Neural cell (in vitro differentiated cells): ENCODE data around the gene RNF225. TPM values are rescaled to one million over a fixed set of nuclear protein-coding genes. Genes with fewer than 3 reads are reported as not detected.

ENCODE experiments used
- H2AFZ ChIP-seq: fragments of 200-600, 300-800 bp; sonication (generic), shearing (Covaris generic); 2 replicates; pipeline ENCODE4 v1.6.0; 2014; ENCODE audit warnings: low read depth, mild to moderate bottlenecking, antibody characterized with exemption, low read length, moderate library complexity
- H3F3A ChIP-seq: fragments of 200-600 bp; shearing (Covaris generic); 2 replicates; pipeline ENCODE4 v1.6.1; 2016; ENCODE audit warnings: mild to moderate bottlenecking, moderate library complexity, mixed read lengths, antibody characterized with exemption, low read length; ENCODE audit not compliant: insufficient read depth, poor library complexity, severe bottlenecking
- H3K27ac ChIP-seq: fragments of 200-600, 300-800 bp; sonication (generic), shearing (Covaris generic); 2 replicates; pipeline ENCODE4 v1.5.1; 2014; ENCODE audit warnings: mild to moderate bottlenecking, low read length, moderate library complexity
- H3K27me3 ChIP-seq: fragments of 300-800, 200-600 bp; sonication (generic), shearing (Covaris generic); 2 replicates; pipeline ENCODE4 v1.6.0; 2014; ENCODE audit warnings: mild to moderate bottlenecking, low read depth, low read length, moderate library complexity; ENCODE audit not compliant: insufficient read depth
- H3K36me3 ChIP-seq: fragments of 300-800, 200-600 bp; sonication (generic), shearing (Covaris generic); 2 replicates; pipeline ENCODE4 v1.5.1; 2014; ENCODE audit warnings: mild to moderate bottlenecking, antibody characterized with exemption, low read length, moderate library complexity; ENCODE audit not compliant: insufficient read depth
- H3K4me2 ChIP-seq: fragments of 300-800, 200-600 bp; sonication (generic), shearing (Covaris generic); 2 replicates; pipeline ENCODE4 v1.6.0; 2014; ENCODE audit warnings: mild to moderate bottlenecking, low read length
- H3K4me3 ChIP-seq: fragments of 300-800, 200-600 bp; sonication (generic), shearing (Covaris generic); 2 replicates; pipeline ENCODE4 v1.5.1; 2014; ENCODE audit warnings: mild to moderate bottlenecking, low read length, moderate library complexity
- H3K79me2 ChIP-seq: fragments of 200-600 bp; shearing (Covaris generic); replicated peaks from 2 replicates; pipeline ENCODE4 v1.6.0; 2014; ENCODE audit warnings: mild to moderate bottlenecking, low read length, moderate library complexity; ENCODE audit not compliant: insufficient read depth
- H3K9ac ChIP-seq: fragments of 300-800, 200-600 bp; sonication (generic), shearing (Covaris generic); 2 replicates; pipeline ENCODE4 v1.6.1; 2016; ENCODE audit warnings: mild to moderate bottlenecking, low read length, mixed read lengths
- H3K9me2 ChIP-seq: fragments of 200-600 bp; shearing (Covaris generic); 2 replicates; pipeline ENCODE4 v1.6.1; 2016; ENCODE audit warnings: mild to moderate bottlenecking, low read length, mixed read lengths; ENCODE audit not compliant: insufficient read depth
- H3K9me3 ChIP-seq: fragments of 200-600, 300-800 bp; sonication (generic), shearing (Covaris generic); 2 replicates; pipeline ENCODE4 v1.6.1; 2016; ENCODE audit warnings: mild to moderate bottlenecking, mixed run types, low read length, moderate library complexity, mixed read lengths
- H4K20me1 ChIP-seq: fragments of 200-600 bp; shearing (Covaris generic); 2 replicates; pipeline ENCODE4 v1.6.1; 2016; ENCODE audit warnings: mild to moderate bottlenecking, mixed run types; ENCODE audit not compliant: insufficient read depth
- EP300 ChIP-seq: fragments of 450-650 bp; conservative IDR thresholded peaks from 2 replicates; pipeline ENCODE4 v1.6.1; 2014; ENCODE audit warnings: antibody characterized with exemption, mild to moderate bottlenecking, moderate library complexity; ENCODE audit not compliant: poor library complexity, severe bottlenecking
- EZH2 ChIP-seq: fragments of 200-600, 300-800 bp; shearing (Covaris generic), sonication (generic); IDR thresholded peaks from 2 replicates; pipeline ENCODE4 v1.6.1; 2014; ENCODE audit warnings: antibody characterized with exemption, low read length, borderline replicate concordance, mild to moderate bottlenecking; ENCODE audit not compliant: insufficient read depth, poor library complexity, severe bottlenecking
- MXI1 ChIP-seq: fragments of 450-650 bp; conservative IDR thresholded peaks from 2 replicates; pipeline ENCODE4 v1.6.1; 2014; ENCODE audit warnings: antibody characterized with exemption, mild to moderate bottlenecking; ENCODE audit not compliant: poor library complexity, severe bottlenecking
- POLR2AphosphoS5 ChIP-seq: IDR thresholded peaks from 2 replicates; pipeline ENCODE4 v1.6.1; 2012
- RAD21 ChIP-seq: fragments of 450-650 bp; conservative IDR thresholded peaks from 2 replicates; pipeline ENCODE4 v1.6.1; 2014; ENCODE audit warnings: antibody characterized with exemption, mild to moderate bottlenecking, moderate library complexity
- SMC3 ChIP-seq: fragments of 450-650 bp; conservative IDR thresholded peaks from 2 replicates; pipeline ENCODE4 v1.6.1; 2014; ENCODE audit warnings: antibody characterized with exemption, mild to moderate bottlenecking, moderate library complexity; ENCODE audit not compliant: poor library complexity
- TAF1 ChIP-seq: IDR thresholded peaks from 2 replicates; pipeline ENCODE4 v1.6.1; 2012; ENCODE audit warnings: low read depth
- polyA plus RNA-seq: library from polyadenylated mRNA; depleted of rRNA; stranded (reverse); fragments of >200 nt; gene quantifications from 2 replicates; pipeline ENCODE4 v1.2.3, GENCODE V29; 2014
- TF ChIP-seq, protein P1 (sequence below): fragments of 450-650 bp; IDR thresholded peaks from 2 replicates; pipeline ENCODE4 v1.5.1; 2014; ENCODE audit warnings: antibody characterized with exemption, mild to moderate bottlenecking, moderate library complexity; ENCODE audit not compliant: poor library complexity, severe bottlenecking
- TF ChIP-seq, protein P2 (sequence below): IDR thresholded peaks from 2 replicates; pipeline ENCODE4 v1.6.1; 2012; ENCODE audit warnings: borderline replicate concordance

Gene RNF225
- polyA plus RNA-seq, 1 donor from 2014 or later, result not detected

- H2AFZ ChIP-seq, result peak overlapping the region; percentile 85
- no peaks in the 10 kb centered on the region for H3K9me3 ChIP-seq
- H3K27ac ChIP-seq, result peak overlapping the region; percentile 93
Measured at GRCh38 chr19:58380037-58380661, 15.3 kb upstream of the RNF225 start.

DNA sequence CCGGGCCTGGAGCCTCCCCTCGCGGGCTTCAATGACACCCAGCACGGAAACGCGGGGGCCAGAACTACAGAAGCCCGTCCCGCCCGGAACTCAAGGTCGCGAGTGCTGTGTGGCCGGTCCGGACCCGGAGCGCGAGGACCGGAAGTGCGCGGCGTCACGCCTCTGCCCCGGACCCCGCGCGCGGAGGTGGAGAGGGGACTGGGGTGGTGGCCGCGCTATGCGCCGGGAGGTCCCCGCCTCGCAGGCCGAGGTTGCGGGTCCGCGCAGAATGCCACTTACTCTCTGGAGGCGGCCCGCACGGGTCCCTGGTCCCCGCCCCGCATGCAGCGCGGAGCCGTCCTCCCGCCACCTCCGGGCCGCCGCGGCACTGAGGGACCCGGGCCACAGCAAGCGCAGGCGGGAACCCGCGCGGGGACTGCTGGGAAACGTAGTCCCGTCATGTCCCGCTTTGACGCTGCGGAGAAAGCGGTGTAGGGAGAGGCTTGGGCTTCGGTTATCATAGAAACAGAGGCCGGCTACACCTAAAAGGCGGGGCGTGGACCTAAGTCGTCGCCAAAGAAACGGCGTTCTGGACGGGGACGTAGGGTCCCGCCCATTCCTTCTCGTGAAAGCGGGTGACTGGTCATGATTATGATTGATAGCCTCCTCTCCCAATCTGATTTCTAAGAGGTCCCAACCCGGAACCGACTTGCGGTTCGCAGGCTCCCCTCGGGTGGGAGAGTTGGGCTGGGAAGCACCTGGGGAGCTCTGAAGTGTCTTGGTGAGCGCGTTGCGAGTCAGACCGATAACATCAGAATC is 14.6 kb upstream of the RNF225 start, which contains the start of gene ZNF837:
ZNF837 (minus strand) TSS at position 369 of the 798 bp plus-strand sequence. CDS start 11,698 bp downstream, outside the sequence.
- H3K27ac ChIP-seq, result peak within 1 kb of the TSS; percentile 93
- peaks cover under 1% of the 10 kb centered on the region for H3F3A ChIP-seq
- no peaks in the 10 kb centered on the region for H3K79me2 ChIP-seq
- H3K9me3 ChIP-seq, result no peaks in the 10 kb centered on the region
- peak within 1 kb of the TSS; percentile 85 for H2AFZ ChIP-seq
- peak within 1 kb of the TSS; percentile 95 for H3K4me2 ChIP-seq
- no peaks in the 10 kb centered on the region for H3K27me3 ChIP-seq
- TF ChIP-seq TAF1, result no peak
- peak; percentile 73 for TF ChIP-seq EP300
- TF ChIP-seq EZH2, result no peak
- TF ChIP-seq MXI1, result peak; percentile 95
- TF ChIP-seq RAD21, result peak; percentile 34
- TF ChIP-seq, protein P1, sequence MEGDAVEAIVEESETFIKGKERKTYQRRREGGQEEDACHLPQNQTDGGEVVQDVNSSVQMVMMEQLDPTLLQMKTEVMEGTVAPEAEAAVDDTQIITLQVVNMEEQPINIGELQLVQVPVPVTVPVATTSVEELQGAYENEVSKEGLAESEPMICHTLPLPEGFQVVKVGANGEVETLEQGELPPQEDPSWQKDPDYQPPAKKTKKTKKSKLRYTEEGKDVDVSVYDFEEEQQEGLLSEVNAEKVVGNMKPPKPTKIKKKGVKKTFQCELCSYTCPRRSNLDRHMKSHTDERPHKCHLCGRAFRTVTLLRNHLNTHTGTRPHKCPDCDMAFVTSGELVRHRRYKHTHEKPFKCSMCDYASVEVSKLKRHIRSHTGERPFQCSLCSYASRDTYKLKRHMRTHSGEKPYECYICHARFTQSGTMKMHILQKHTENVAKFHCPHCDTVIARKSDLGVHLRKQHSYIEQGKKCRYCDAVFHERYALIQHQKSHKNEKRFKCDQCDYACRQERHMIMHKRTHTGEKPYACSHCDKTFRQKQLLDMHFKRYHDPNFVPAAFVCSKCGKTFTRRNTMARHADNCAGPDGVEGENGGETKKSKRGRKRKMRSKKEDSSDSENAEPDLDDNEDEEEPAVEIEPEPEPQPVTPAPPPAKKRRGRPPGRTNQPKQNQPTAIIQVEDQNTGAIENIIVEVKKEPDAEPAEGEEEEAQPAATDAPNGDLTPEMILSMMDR, result peak; percentile 30
- TF ChIP-seq, protein P2, sequence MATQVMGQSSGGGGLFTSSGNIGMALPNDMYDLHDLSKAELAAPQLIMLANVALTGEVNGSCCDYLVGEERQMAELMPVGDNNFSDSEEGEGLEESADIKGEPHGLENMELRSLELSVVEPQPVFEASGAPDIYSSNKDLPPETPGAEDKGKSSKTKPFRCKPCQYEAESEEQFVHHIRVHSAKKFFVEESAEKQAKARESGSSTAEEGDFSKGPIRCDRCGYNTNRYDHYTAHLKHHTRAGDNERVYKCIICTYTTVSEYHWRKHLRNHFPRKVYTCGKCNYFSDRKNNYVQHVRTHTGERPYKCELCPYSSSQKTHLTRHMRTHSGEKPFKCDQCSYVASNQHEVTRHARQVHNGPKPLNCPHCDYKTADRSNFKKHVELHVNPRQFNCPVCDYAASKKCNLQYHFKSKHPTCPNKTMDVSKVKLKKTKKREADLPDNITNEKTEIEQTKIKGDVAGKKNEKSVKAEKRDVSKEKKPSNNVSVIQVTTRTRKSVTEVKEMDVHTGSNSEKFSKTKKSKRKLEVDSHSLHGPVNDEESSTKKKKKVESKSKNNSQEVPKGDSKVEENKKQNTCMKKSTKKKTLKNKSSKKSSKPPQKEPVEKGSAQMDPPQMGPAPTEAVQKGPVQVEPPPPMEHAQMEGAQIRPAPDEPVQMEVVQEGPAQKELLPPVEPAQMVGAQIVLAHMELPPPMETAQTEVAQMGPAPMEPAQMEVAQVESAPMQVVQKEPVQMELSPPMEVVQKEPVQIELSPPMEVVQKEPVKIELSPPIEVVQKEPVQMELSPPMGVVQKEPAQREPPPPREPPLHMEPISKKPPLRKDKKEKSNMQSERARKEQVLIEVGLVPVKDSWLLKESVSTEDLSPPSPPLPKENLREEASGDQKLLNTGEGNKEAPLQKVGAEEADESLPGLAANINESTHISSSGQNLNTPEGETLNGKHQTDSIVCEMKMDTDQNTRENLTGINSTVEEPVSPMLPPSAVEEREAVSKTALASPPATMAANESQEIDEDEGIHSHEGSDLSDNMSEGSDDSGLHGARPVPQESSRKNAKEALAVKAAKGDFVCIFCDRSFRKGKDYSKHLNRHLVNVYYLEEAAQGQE, result peak; percentile 62
- TF ChIP-seq POLR2AphosphoS5, result peak; percentile 88
- TF ChIP-seq SMC3, result peak; percentile 58
- H3K36me3 ChIP-seq, result no peaks in the 10 kb centered on the region
- H3K9me2 ChIP-seq, result no peaks in the 10 kb centered on the region
- peak within 1 kb of the TSS; percentile 89 for H3K9ac ChIP-seq
- H3K4me3 ChIP-seq, result peak within 1 kb of the TSS; percentile 78
- H4K20me1 ChIP-seq, result no peaks in the 10 kb centered on the region

More at GRCh38 chr19:58380037-58380661, 15.3 kb upstream of the RNF225 start:
- Histone ChIP-seq H3K9ac (peak overlapping the region; percentile 89), H3K79me2 (no peaks in the 10 kb centered on the region), H3K36me3 (no peaks in the 10 kb centered on the region), H3K4me3 (peak overlapping the region; percentile 78), H3K9me2 (no peaks in the 10 kb centered on the region), H4K20me1 (no peaks in the 10 kb centered on the region), H3K4me2 (peak overlapping the region; percentile 95), H3F3A (no peaks in the 10 kb centered on the region), H3K27me3 (no peaks in the 10 kb centered on the region)
- TF ChIP-seq SMC3 (no peak), RAD21 (peak; percentile 35), TAF1 (no peak), EP300 (no peak), EZH2 (no peak)
- TF ChIP-seq, protein P1, result no peak
